Esophagus squamous epithelium (tissue), 5 donors: ENCODE measurements around the gene HOXA4. TPM values are rescaled to one million over a fixed set of nuclear protein-coding genes. Genes with fewer than 3 reads are reported as not detected.
A peak's percentile ranks its signal among the peaks of the same experiment; 100 is the strongest.

Source experiments
- DNase-seq: peaks from one replicate; lab custom pipeline; 2025; lab: John Stamatoyannopoulos, UW
- H3K27ac ChIP-seq, 4 donors: fragments of 200-600 bp; sonication (generic); one replicate each; pipeline ENCODE4 v1.5.1; 2016 to 2019; ENCODE audit warnings: mild to moderate bottlenecking in 1 of 4
- H3K27me3 ChIP-seq, 4 donors: fragments of 200-600 bp; sonication (generic); 1 replicate in 3 of 4; 2 replicates in 1 of 4; pipeline versions ENCODE4 v1.5.1 to v1.6.0; 2017 to 2021; ENCODE audit warnings: antibody characterized with exemption in 1 of 4
- H3K36me3 ChIP-seq, 3 donors: fragments of 200-600 bp; sonication (generic); one replicate each; pipeline ENCODE4 v1.5.1; 2016 to 2019
- H3K4me1 ChIP-seq, 3 donors: fragments of 200-600 bp; sonication (generic); one replicate each; pipeline ENCODE4 v1.5.1; 2017 to 2019
- H3K4me3 ChIP-seq, 4 donors: fragments of 200-600 bp; sonication (generic); 1 replicate in 3 of 4; 2 replicates in 1 of 4; pipeline ENCODE4 v1.5.1; 2016 to 2019; ENCODE audit warnings: mild to moderate bottlenecking in 2 of 4, moderate library complexity in 1 of 4
- H3K9me3 ChIP-seq, 3 donors: fragments of 200-600 bp; sonication (generic); one replicate each; pipeline ENCODE4 v1.5.1; 2016 to 2019
- POLR2A ChIP-seq, 4 donors: fragments of 450-650 bp; IDR thresholded peaks; one replicate each; pipeline ENCODE4 v1.6.1; 2017; ENCODE audit warnings: antibody characterized with exemption in 4 of 4, mild to moderate bottlenecking in 4 of 4, moderate library complexity in 3 of 4
- WGBS, 2 donors: methylation state at CpG; one replicate each; pipeline ENCODE4 v1.1.5; 2018; 5-methylcytosine and 5-hydroxymethylcytosine counted together
- intact Hi-C: fragments of 100-400 bp; cut with DNase I; formaldehyde crosslinking; loops from one replicate; pipeline ENCODE4 v1.15.0; 2022
- total RNA-seq, 4 donors: library from RNA; depleted of rRNA; stranded (reverse); fragments of >200 nt; gene quantifications; one replicate each; pipeline ENCODE4 v1.1.0, GENCODE V29; 2016
- TF ChIP-seq, protein P1 (sequence below), 6 experiments: fragments of 450-650 bp in 4 of 6; fragments of 200-600 bp in 2 of 6; sonication (generic) in 2 of 6; IDR thresholded peaks; one replicate each; pipeline ENCODE4 v1.5.1; 2016 to 2019; ENCODE audit warnings: antibody characterized with exemption in 6 of 6, mild to moderate bottlenecking in 4 of 6, moderate library complexity in 4 of 6
- donor health status: DM: yes; HTN: yes; CAD: no.

The HOXA4 gene
- total RNA-seq, 4 donors from 2014 or later: 2.9 to 6.7 (median 4.1) TPM

DNA sequence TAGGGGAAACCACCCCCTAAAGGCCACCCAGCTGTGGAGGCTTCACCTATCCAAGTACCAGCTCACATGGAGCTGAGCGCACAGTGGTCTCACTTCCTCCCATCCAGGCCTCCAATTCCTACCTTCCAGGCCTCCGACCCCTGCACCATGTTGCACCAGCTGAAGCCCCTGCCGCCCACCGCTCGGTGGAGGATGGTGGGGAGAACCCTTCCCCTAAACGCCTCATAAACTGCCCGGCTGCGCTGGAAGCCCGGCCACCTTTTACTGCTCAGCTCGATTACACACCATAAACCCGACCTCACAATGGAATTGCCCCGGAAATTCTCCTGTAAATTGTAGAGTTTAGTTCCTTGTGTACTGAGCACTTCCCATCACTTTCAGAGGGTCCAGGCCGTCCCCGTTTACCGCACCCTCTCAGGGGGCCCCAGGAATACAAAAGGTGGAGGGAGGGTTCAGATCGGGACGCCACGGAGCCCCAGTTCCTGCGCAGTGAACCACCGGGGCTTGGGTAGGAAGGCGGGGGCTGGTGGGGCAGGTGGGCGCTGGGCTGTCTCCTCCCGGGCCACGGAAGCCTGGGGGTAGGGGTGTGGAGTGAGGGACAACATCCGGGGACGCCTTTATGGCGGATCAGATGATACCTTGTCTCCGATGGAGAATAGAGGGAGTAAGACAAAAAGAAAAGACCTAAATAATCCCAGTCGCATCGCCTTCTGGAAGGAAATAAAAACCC is 27.3 kb upstream of the HOXA4 start:
- no peaks in the 10 kb centered on the region for H3K9me3 ChIP-seq
- WGBS, 2 donors: 35 to 39% methylated on average over 10 to 20 of the region's 30 CpGs
- peaks cover 10 to 99% (median 64%) of the 10 kb centered on the region in 4 donors for H3K27me3 ChIP-seq
- H3K4me3 ChIP-seq: no peak overlapping the region
- no peaks in the 10 kb centered on the region for H3K36me3 ChIP-seq
- H3K4me1 ChIP-seq: peaks cover 28 to 71% (median 33%) of the 10 kb centered on the region in 3 donors
- intact Hi-C loops: no loop called here
- TF ChIP-seq, protein P1, sequence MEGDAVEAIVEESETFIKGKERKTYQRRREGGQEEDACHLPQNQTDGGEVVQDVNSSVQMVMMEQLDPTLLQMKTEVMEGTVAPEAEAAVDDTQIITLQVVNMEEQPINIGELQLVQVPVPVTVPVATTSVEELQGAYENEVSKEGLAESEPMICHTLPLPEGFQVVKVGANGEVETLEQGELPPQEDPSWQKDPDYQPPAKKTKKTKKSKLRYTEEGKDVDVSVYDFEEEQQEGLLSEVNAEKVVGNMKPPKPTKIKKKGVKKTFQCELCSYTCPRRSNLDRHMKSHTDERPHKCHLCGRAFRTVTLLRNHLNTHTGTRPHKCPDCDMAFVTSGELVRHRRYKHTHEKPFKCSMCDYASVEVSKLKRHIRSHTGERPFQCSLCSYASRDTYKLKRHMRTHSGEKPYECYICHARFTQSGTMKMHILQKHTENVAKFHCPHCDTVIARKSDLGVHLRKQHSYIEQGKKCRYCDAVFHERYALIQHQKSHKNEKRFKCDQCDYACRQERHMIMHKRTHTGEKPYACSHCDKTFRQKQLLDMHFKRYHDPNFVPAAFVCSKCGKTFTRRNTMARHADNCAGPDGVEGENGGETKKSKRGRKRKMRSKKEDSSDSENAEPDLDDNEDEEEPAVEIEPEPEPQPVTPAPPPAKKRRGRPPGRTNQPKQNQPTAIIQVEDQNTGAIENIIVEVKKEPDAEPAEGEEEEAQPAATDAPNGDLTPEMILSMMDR (IDR thresholded peaks at IDR 0.05): no peak
- TF ChIP-seq POLR2A (IDR thresholded peaks at IDR 0.05): no peak
- H3K27ac ChIP-seq: no peak overlapping the region
- no peak for DNase-seq

DNA sequence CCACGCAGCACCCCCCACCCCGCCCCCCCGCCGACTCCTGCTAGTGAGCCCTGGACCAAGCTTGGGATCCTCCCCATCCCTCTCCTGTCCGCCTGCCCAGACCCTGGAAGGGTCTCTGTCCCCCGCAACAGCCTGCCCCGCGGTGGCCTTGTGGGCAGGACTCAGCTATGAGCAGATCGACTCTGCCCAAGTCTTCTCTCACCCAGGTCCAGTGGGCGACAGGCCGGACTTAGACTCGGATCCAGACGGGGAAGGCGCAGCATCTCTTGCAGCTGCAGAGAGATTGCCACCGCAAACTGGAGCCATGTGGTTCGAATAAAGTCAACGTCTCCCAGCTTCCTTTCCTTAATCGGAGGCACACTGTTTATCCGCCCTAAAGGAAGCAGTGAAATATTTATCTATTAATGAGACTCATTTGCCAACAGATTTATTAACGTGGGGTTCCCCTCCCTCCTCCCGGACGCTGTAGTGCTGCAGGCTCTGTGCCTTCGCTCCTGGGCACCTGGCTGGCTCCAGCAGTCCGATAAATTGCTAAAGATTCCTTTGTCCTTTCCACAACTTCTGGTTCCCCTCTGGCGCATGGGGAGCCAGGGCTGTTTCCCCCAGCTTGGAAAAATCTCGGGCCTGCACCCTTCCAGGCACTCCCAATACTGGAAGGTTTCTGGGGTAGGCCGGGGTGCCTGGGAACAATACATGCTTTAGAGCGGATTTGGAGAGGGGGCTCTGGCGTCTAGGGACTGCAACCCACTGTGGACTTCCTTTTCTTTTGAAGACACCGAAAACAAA is 26.6 kb upstream of the HOXA4 start:
- TF ChIP-seq POLR2A (IDR thresholded peaks at IDR 0.05): no peak
- TF ChIP-seq, protein P1 (IDR thresholded peaks at IDR 0.05): no peak
- 35 to 42% methylated on average over 17 to 19 of the region's 30 CpGs for WGBS, 2 donors
- peaks cover 32 to 77% (median 33%) of the 10 kb centered on the region in 3 donors for H3K4me1 ChIP-seq
- intact Hi-C loops: no loop called here
- no peaks in the 10 kb centered on the region for H3K9me3 ChIP-seq
- H3K4me3 ChIP-seq: peak overlapping the region; percentile 28 to 65 (median 44)
- no peak for DNase-seq
- peak overlapping the region in 2 of 4 donors; percentile 66 to 71 for H3K27ac ChIP-seq
- H3K27me3 ChIP-seq: peaks cover 18 to 99% (median 68%) of the 10 kb centered on the region in 4 donors
- H3K36me3 ChIP-seq: no peaks in the 10 kb centered on the region

DNA sequence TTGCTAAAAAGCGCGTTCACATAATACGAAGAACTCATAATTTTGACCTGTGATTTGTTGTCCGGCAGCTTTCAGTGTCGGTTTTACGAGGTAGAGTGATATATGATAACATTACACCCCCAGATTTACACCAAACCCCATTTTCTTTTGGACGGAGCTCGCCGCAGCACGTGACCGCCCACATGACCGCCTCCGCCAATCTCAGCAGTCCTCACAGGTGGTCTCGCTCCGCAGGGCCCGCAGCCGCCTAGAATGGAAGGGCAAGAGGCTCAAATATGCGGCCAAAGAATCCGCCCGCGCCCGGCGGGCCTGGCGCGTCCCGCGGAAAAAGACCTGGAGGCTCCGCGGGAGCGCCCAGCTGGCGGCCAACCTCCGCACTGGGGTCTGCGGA is 25.9 kb upstream of the HOXA4 start, which contains the start of gene HOXA7:
Gene HOXA7 (minus strand): TSS at position 168 of the 391 bp plus-strand sequence. CDS start 130 bp downstream, at position 38.
- Histone ChIP-seq H3K27me3 (peaks cover 19 to 99% (median 70%) of the 10 kb centered on the region in 4 donors), H3K9me3 (no peaks in the 10 kb centered on the region), H3K4me3 (peak within 1 kb of the TSS; percentile 28 to 65 (median 44)), H3K4me1 (peaks cover 35 to 77% (median 36%) of the 10 kb centered on the region in 3 donors), H3K27ac (peak within 1 kb of the TSS in 3 of 4 donors; percentile 6 to 71 (median 66)), H3K36me3 (no peaks in the 10 kb centered on the region)
- WGBS, 2 donors: 0 to 2% methylated on average over 6 to 13 of the region's 33 CpGs
- intact Hi-C loops: no loop called here
- no peak for DNase-seq
- TF ChIP-seq, protein P1 (IDR thresholded peaks at IDR 0.05): no peak

DNA sequence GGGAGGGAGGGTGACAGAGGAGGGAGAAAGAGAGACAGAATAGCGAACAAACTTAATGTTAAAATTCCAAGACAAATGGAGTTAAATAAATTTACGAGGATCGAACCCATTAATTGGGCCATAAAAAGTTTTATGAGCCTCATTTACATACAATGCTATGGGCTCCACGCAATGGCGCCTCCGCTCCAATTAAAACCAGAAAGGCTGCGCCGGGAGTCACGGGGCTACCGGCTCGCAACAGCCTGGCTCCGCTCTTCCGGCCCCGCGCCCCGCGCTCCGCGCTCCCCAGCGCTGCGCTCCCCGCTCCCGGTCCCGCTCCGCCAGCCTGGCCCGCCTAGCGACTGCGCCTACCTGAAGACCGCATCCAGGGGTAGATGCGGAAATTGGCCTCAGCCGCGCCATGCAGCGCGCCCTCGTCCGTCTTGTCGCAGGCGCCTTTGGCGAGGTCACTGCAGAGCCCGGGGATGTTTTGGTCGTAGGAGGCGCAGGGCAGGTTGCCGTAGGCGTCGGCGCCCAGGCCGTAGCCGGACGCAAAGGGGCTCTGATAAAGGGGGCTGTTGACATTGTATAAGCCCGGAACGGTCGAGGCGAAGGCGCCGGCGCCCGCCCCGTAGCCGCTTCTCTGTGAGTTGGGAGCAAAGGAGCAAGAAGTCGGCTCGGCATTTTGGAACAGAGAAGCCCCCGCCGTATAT is 25.4 kb upstream of the HOXA4 start:
- no peaks in the 10 kb centered on the region for H3K36me3 ChIP-seq
- peak overlapping the region; percentile 28 to 65 (median 44) for H3K4me3 ChIP-seq
- no peaks in the 10 kb centered on the region for H3K9me3 ChIP-seq
- WGBS, 2 donors: 2 to 3% methylated on average over 40 to 48 of the region's 63 CpGs
- H3K27me3 ChIP-seq: peaks cover 19 to 99% (median 73%) of the 10 kb centered on the region in 4 donors
- DNase-seq: no peak
- no peak for TF ChIP-seq POLR2A (IDR thresholded peaks at IDR 0.05)
- TF ChIP-seq, protein P1 (IDR thresholded peaks at IDR 0.05): no peak
- peaks cover 30 to 77% (median 36%) of the 10 kb centered on the region in 3 donors for H3K4me1 ChIP-seq
- H3K27ac ChIP-seq: peak overlapping the region in 3 of 4 donors; percentile 6 to 71 (median 66)
- intact Hi-C loops: no loop called here
